Measurements from ENCODE around the gene TRMT61A. TPM values are rescaled to one million over a fixed set of nuclear protein-coding genes. Genes with fewer than 3 reads are reported as not detected.
A peak's percentile ranks its signal among the peaks of the same experiment; 100 is the strongest.

TRMT61A gene
- polyA plus RNA-seq, 1 donor from 2014 or later, result 8.2 TPM

- H3K9ac ChIP-seq (ENCODE audit: low read length), result no peak overlapping the region
Observed at GRCh38 chr14:103500148-103500990, 28.6 kb upstream of the TRMT61A start.

DNA sequence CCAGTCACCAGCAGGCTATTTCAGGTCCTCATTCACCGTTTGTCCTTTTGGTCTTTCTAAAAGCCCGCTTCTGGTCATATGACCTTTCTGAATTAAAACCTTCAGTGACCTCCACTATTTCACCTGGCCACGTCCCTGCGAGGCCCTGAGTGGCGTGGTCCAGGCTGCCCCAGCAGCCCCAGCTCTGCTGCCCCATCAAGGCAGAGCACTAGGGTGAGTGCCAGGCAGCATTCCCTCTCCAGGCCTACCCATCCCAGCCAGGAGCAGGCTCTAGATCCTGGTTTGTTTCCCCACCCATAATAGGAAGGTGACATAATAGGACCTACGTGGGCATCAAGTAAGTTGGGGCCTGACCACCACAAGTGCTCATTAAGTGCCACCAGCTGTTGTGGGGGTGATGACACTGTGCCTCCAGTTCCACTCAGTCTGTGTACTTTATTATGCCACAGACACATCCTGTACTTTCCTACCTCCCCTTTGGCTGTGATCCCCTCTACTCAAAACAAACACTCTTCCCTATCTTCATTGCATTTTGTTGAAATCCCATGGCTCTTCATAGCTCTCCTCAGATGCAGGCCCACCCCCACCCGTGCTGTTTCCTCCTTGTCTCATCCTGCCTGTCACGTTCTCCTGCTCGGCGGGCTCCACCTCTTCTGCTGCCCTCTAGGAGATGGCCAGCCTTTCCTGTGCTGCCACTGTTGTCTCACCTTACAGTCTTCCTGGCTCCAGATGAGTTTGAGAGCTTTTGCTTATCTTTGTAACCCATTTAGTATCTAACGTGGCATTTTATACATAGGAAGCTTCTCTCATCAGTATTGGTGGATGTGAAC lies 27.7 kb upstream of the TRMT61A start:
- Histone ChIP-seq H3K4me2 (ENCODE audit: low read length) (no peak overlapping the region), H4K20me1 (ENCODE audit: insufficient read depth) (no peaks in the 10 kb centered on the region), H3K27ac (ENCODE audit: low read length) (no peak overlapping the region), H3K9ac (ENCODE audit: low read length) (no peak overlapping the region), H3F3A (ENCODE audit: insufficient read depth, low read length, poor library complexity, severe bottlenecking) (no peaks in the 10 kb centered on the region), H3K36me3 (ENCODE audit: insufficient read depth, low read length) (peaks cover 11% of the 10 kb centered on the region), H3K9me2 (ENCODE audit: insufficient read depth, low read length) (no peaks in the 10 kb centered on the region), H3K79me2 (replicated peaks; ENCODE audit: insufficient read depth, low read length) (no peaks in the 10 kb centered on the region), H2AFZ (ENCODE audit: low read depth, low read length) (no peak overlapping the region), H3K27me3 (ENCODE audit: insufficient read depth, low read depth, low read length) (no peaks in the 10 kb centered on the region), H3K9me3 (ENCODE audit: low read length) (no peaks in the 10 kb centered on the region), H3K4me3 (ENCODE audit: low read length) (no peak overlapping the region)
- TF ChIP-seq MXI1 (conservative IDR thresholded peaks at IDR 0.05; ENCODE audit: poor library complexity, severe bottlenecking), result no peak
- TF ChIP-seq SMC3 (conservative IDR thresholded peaks at IDR 0.05; ENCODE audit: poor library complexity), result no peak
- TF ChIP-seq, protein P1, sequence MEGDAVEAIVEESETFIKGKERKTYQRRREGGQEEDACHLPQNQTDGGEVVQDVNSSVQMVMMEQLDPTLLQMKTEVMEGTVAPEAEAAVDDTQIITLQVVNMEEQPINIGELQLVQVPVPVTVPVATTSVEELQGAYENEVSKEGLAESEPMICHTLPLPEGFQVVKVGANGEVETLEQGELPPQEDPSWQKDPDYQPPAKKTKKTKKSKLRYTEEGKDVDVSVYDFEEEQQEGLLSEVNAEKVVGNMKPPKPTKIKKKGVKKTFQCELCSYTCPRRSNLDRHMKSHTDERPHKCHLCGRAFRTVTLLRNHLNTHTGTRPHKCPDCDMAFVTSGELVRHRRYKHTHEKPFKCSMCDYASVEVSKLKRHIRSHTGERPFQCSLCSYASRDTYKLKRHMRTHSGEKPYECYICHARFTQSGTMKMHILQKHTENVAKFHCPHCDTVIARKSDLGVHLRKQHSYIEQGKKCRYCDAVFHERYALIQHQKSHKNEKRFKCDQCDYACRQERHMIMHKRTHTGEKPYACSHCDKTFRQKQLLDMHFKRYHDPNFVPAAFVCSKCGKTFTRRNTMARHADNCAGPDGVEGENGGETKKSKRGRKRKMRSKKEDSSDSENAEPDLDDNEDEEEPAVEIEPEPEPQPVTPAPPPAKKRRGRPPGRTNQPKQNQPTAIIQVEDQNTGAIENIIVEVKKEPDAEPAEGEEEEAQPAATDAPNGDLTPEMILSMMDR (IDR thresholded peaks at IDR 0.05; ENCODE audit: poor library complexity, severe bottlenecking), result no peak

More at GRCh38 chr14:103500148-103500990, 28.6 kb upstream of the TRMT61A start:
- TF ChIP-seq TAF1 (IDR thresholded peaks at IDR 0.05; ENCODE audit: low read depth), result no peak
- peak; percentile 82 for TF ChIP-seq SMC3 (conservative IDR thresholded peaks at IDR 0.05; ENCODE audit: poor library complexity)
- TF ChIP-seq POLR2AphosphoS5 (IDR thresholded peaks at IDR 0.05), result no peak
- TF ChIP-seq, protein P1 (IDR thresholded peaks at IDR 0.05; ENCODE audit: poor library complexity, severe bottlenecking), result peak; percentile 85
- TF ChIP-seq RAD21 (conservative IDR thresholded peaks at IDR 0.05), result peak; percentile 77
- Histone ChIP-seq H3K9me3 (ENCODE audit: low read length) (no peaks in the 10 kb centered on the region), H3K27ac (ENCODE audit: low read length) (no peak overlapping the region), H4K20me1 (ENCODE audit: insufficient read depth) (no peaks in the 10 kb centered on the region), H3K27me3 (ENCODE audit: insufficient read depth, low read depth, low read length) (no peaks in the 10 kb centered on the region), H3F3A (ENCODE audit: insufficient read depth, low read length, poor library complexity, severe bottlenecking) (no peaks in the 10 kb centered on the region), H2AFZ (ENCODE audit: low read depth, low read length) (no peak overlapping the region), H3K4me2 (ENCODE audit: low read length) (no peak overlapping the region), H3K4me3 (ENCODE audit: low read length) (no peak overlapping the region), H3K36me3 (ENCODE audit: insufficient read depth, low read length) (peaks cover 16% of the 10 kb centered on the region), H3K9me2 (ENCODE audit: insufficient read depth, low read length) (no peaks in the 10 kb centered on the region), H3K79me2 (replicated peaks; ENCODE audit: insufficient read depth, low read length) (no peaks in the 10 kb centered on the region)

Data from neural cell (in vitro differentiated cells).